Measurements from ENCODE around the gene KRT81. TPM values are rescaled to one million over a fixed set of nuclear protein-coding genes. Genes with fewer than 3 reads are reported as not detected.

KRT81 gene
- total RNA-seq, 1 experiment from 2014 or later = 0.90 TPM

- TF ChIP-seq, protein P1, sequence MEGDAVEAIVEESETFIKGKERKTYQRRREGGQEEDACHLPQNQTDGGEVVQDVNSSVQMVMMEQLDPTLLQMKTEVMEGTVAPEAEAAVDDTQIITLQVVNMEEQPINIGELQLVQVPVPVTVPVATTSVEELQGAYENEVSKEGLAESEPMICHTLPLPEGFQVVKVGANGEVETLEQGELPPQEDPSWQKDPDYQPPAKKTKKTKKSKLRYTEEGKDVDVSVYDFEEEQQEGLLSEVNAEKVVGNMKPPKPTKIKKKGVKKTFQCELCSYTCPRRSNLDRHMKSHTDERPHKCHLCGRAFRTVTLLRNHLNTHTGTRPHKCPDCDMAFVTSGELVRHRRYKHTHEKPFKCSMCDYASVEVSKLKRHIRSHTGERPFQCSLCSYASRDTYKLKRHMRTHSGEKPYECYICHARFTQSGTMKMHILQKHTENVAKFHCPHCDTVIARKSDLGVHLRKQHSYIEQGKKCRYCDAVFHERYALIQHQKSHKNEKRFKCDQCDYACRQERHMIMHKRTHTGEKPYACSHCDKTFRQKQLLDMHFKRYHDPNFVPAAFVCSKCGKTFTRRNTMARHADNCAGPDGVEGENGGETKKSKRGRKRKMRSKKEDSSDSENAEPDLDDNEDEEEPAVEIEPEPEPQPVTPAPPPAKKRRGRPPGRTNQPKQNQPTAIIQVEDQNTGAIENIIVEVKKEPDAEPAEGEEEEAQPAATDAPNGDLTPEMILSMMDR (IDR thresholded peaks at IDR 0.05) = no peak
- no peak for TF ChIP-seq REST (IDR thresholded peaks at IDR 0.05; ENCODE audit: insufficient read depth in 1 of 2, low read depth in 2 of 2, low read length in 1 of 2)
- no peak for TF ChIP-seq POLR2AphosphoS5 (IDR thresholded peaks at IDR 0.05; ENCODE audit: low read depth, low read length)
- TF ChIP-seq SIN3A (IDR thresholded peaks at IDR 0.05; ENCODE audit: borderline replicate concordance, insufficient read depth, low read depth, low read length) = no peak
- no peak for TF ChIP-seq TCF7L2 (IDR thresholded peaks at IDR 0.05; ENCODE audit: low read depth, low read length)
- POLR2A ChIA-PET = interaction anchor here (0.6 kb wide), 1 partner anchor 245 kb away, joined by 3 read pairs; no protein-coding TSS in a partner anchor
- Histone ChIP-seq H3K36me3 (ENCODE audit: control insufficient read depth, insufficient read depth, low read length) (no peaks in the 10 kb centered on the region), H3K27me3 (ENCODE audit: control insufficient read depth, insufficient read depth, low read length) (no peaks in the 10 kb centered on the region), H3K4me1 (ENCODE audit: control insufficient read depth, insufficient read depth, low read length) (peaks cover 44% of the 10 kb centered on the region), H3K27ac (ENCODE audit: low read length) (peak overlapping the region; percentile 74), H3K4me3 (ENCODE audit: low read depth in 2 of 2, low read length in 2 of 2) (no peak overlapping the region), H3K9me3 (ENCODE audit: control insufficient read depth, insufficient read depth, low read depth, low read length) (no peaks in the 10 kb centered on the region)
- ATAC-seq (no peak), DNase-seq (ENCODE audit: low read depth, low spot score) (no peak)
- in situ Hi-C loops (cut with HindIII; ENCODE audit: low pct_unique_long_range_greater_than_20kb, low sequenced_read_pairs) (no loop called here), intact Hi-C loops (cut with micrococcal nuclease; ENCODE audit: unreplicated experiment) (no loop called here)
- CTCF ChIA-PET = no interaction called here
- BruUV-seq (replicated peaks) = no TSS peak
These were observed 52.3 kb downstream of the KRT81 start for GRCh38 chr12:52238916-52239646.

DNA sequence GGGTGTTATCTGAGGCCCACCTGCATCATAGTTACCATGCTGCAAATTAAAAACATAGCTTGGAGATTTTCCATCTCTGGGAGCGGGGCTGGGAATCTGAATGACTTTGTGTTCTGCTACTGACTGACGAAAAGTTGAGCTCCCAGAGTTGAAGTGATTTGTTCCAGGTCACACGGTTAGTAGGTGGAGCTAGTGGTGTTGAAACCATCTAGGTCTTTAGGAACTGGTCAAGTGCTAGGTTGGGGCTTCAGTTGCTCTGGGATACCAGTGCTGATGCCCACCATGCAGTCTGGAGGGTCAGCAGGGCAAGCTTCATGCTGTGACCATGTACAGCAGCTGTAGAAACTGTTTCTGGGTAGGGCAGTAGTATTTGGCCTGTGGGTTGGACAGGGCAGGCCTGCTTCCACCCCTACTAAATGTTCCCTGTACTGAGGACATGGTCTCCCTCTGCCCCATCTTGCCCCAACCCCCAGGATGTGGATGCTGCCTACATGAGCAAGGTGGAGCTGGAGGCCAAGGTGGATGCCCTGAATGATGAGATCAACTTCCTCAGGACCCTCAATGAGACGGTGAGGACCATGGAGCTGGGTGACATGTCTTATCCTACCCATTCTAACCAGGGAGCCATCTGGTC, 53.0 kb downstream of the KRT81 start:
- intact Hi-C loops (cut with micrococcal nuclease; ENCODE audit: unreplicated experiment) = no loop called here
- no peak for TF ChIP-seq REST (IDR thresholded peaks at IDR 0.05; ENCODE audit: insufficient read depth in 1 of 2, low read depth in 2 of 2, low read length in 1 of 2)
- TF ChIP-seq TCF7L2 (IDR thresholded peaks at IDR 0.05; ENCODE audit: low read depth, low read length) = no peak
- TF ChIP-seq, protein P1 (IDR thresholded peaks at IDR 0.05) = no peak
- TF ChIP-seq POLR2AphosphoS5 (IDR thresholded peaks at IDR 0.05; ENCODE audit: low read depth, low read length) = no peak
- no peak for TF ChIP-seq SIN3A (IDR thresholded peaks at IDR 0.05; ENCODE audit: borderline replicate concordance, insufficient read depth, low read depth, low read length)
- no peaks in the 10 kb centered on the region for H3K27me3 ChIP-seq (ENCODE audit: control insufficient read depth, insufficient read depth, low read length)
- H3K4me3 ChIP-seq (ENCODE audit: low read depth in 2 of 2, low read length in 2 of 2) = no peak overlapping the region
- no peaks in the 10 kb centered on the region for H3K9me3 ChIP-seq (ENCODE audit: control insufficient read depth, insufficient read depth, low read depth, low read length)
- no peak for DNase-seq (ENCODE audit: low read depth, low spot score)
- BruUV-seq (replicated peaks) = no TSS peak
- no peaks in the 10 kb centered on the region for H3K36me3 ChIP-seq (ENCODE audit: control insufficient read depth, insufficient read depth, low read length)
- peaks cover 36% of the 10 kb centered on the region for H3K4me1 ChIP-seq (ENCODE audit: control insufficient read depth, insufficient read depth, low read length)
- in situ Hi-C loops (cut with HindIII; ENCODE audit: low pct_unique_long_range_greater_than_20kb, low sequenced_read_pairs) = no loop called here
- peak overlapping the region; percentile 64 for H3K27ac ChIP-seq (ENCODE audit: low read length)
- CTCF ChIA-PET = interaction anchor here (0.5 to 1.4 kb wide), 5 partner anchors 13 to 78 kb away, joined by 3 to 4 read pairs (median 3); no protein-coding TSS in a partner anchor
- POLR2A ChIA-PET = interaction anchor here (0.6 kb wide), 1 partner anchor 657 kb away, joined by 3 read pairs; no protein-coding TSS in a partner anchor
- no peak for ATAC-seq

Measured in Panc1 (cell line).